OCI-LY1 (cell line): ENCODE measurements around the gene DPPA5.
"Not testable (repeated sequence)": the region's sequence is repeated elsewhere in the genome, so short reads cannot be mapped to it uniquely, and the experiment has no call there.

Experiments
- EZH2 ChIP-seq: fragments of 200-600 bp; sonication (generic), shearing (Covaris generic); IDR thresholded peaks from 2 replicates; pipeline ENCODE4 v1.8.0; 2017; ENCODE audit warnings: borderline replicate concordance, mixed run types, mild to moderate bottlenecking, antibody characterized with exemption, low read length, moderate library complexity, mixed read lengths
- TF ChIP-seq, protein P1 (sequence below): fragments of 200-600 bp; sonication (generic), shearing (Covaris generic); IDR thresholded peaks from 2 replicates; pipeline ENCODE4 v1.5.1; 2017; ENCODE audit warnings: mild to moderate bottlenecking, antibody characterized with exemption, low read length, moderate library complexity, mixed read lengths

DNA sequence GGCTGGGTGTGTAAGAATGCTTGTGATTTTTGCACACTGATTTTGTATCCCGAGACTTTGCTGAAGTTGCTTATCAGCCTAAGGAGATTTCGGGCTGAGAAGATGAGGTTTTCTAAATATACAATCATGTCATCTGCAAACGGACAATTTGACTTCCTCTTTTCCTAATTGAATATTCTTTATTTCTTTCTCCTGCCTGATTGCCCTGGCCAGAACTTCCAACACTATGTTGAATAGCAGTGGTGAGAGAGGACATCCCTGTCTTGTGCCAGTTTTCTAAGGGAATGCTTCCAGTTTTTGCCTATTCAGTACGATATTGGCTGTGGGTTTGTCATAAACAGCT lies 43.6 kb downstream of the DPPA5 start:
- TF ChIP-seq, protein P1, sequence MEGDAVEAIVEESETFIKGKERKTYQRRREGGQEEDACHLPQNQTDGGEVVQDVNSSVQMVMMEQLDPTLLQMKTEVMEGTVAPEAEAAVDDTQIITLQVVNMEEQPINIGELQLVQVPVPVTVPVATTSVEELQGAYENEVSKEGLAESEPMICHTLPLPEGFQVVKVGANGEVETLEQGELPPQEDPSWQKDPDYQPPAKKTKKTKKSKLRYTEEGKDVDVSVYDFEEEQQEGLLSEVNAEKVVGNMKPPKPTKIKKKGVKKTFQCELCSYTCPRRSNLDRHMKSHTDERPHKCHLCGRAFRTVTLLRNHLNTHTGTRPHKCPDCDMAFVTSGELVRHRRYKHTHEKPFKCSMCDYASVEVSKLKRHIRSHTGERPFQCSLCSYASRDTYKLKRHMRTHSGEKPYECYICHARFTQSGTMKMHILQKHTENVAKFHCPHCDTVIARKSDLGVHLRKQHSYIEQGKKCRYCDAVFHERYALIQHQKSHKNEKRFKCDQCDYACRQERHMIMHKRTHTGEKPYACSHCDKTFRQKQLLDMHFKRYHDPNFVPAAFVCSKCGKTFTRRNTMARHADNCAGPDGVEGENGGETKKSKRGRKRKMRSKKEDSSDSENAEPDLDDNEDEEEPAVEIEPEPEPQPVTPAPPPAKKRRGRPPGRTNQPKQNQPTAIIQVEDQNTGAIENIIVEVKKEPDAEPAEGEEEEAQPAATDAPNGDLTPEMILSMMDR, result not testable (repeated sequence)
- not testable (repeated sequence) for TF ChIP-seq EZH2
